Esophagus squamous epithelium (tissue), 4 donors: ENCODE data around the gene C2orf76.

Source experiments
- POLR2A ChIP-seq, 4 donors: fragments of 450-650 bp; IDR thresholded peaks; one replicate each; pipeline ENCODE4 v1.6.1; 2017; ENCODE audit warnings: antibody characterized with exemption in 4 of 4, mild to moderate bottlenecking in 4 of 4, moderate library complexity in 3 of 4
- TF ChIP-seq, protein P1 (sequence below), 6 experiments: fragments of 450-650 bp in 4 of 6; fragments of 200-600 bp in 2 of 6; sonication (generic) in 2 of 6; IDR thresholded peaks; one replicate each; pipeline ENCODE4 v1.5.1; 2016 to 2019; ENCODE audit warnings: antibody characterized with exemption in 6 of 6, mild to moderate bottlenecking in 4 of 6, moderate library complexity in 4 of 6

DNA sequence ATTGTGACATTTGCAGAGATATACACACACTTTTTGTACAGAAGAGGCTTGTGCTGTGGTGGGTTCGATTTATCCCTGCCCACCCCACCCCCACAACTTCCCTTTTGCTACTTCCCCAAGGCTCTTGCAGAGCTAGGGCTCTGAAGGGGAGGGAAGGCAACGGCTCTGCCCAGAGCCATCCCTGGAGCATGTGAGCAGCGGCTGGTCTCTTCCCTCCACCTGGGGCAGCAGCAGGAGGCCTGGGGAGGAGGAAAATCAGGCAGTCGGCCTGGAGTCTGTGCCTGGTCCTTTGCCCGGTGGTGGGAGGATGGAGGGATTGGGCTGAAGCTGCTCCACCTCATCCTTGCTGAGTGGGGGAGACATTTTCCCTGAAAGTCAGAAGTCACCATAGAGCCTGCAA lies 103.0 kb downstream of the C2orf76 start:
- TF ChIP-seq, protein P1, sequence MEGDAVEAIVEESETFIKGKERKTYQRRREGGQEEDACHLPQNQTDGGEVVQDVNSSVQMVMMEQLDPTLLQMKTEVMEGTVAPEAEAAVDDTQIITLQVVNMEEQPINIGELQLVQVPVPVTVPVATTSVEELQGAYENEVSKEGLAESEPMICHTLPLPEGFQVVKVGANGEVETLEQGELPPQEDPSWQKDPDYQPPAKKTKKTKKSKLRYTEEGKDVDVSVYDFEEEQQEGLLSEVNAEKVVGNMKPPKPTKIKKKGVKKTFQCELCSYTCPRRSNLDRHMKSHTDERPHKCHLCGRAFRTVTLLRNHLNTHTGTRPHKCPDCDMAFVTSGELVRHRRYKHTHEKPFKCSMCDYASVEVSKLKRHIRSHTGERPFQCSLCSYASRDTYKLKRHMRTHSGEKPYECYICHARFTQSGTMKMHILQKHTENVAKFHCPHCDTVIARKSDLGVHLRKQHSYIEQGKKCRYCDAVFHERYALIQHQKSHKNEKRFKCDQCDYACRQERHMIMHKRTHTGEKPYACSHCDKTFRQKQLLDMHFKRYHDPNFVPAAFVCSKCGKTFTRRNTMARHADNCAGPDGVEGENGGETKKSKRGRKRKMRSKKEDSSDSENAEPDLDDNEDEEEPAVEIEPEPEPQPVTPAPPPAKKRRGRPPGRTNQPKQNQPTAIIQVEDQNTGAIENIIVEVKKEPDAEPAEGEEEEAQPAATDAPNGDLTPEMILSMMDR (IDR thresholded peaks at IDR 0.05), result no peak
- TF ChIP-seq POLR2A (IDR thresholded peaks at IDR 0.05), result no peak
